K562 (cell line): Measurements from ENCODE around the gene ENDOG. TPM values are rescaled to one million over a fixed set of nuclear protein-coding genes. Genes with fewer than 3 reads are reported as not detected.
A peak's percentile ranks its signal among the peaks of the same experiment; 100 is the strongest.

Source experiments
- BCOR ChIP-seq: fragments of 450-650 bp; IDR thresholded peaks from 2 replicates; pipeline ENCODE4 v1.6.1; 2016
- CBX1 ChIP-seq: sonication (generic); IDR thresholded peaks from 2 replicates; pipeline ENCODE4 v1.6.1; 2016; ENCODE audit warnings: antibody characterized with exemption, low read depth, mild to moderate bottlenecking
- SAP30 ChIP-seq: fragments of 200-600 bp; sonication (generic); IDR thresholded peaks from 2 replicates; pipeline ENCODE4 v1.6.1; 2012; ENCODE audit warnings: borderline replicate concordance, low read depth, mild to moderate bottlenecking, moderate library complexity, low read length, control low read depth, inconsistent platforms; ENCODE audit not compliant: insufficient read depth, poor library complexity, severe bottlenecking
- SIN3A ChIP-seq, 2 experiments: fragments of 150-350 bp in 1 of 2; IDR thresholded peaks; 2 replicates each; pipeline ENCODE4 v1.6.1; 2011 to 2016; ENCODE audit warnings: borderline replicate concordance in 2 of 2, low read depth in 2 of 2, low read length in 2 of 2, mild to moderate bottlenecking in 2 of 2, moderate library complexity in 2 of 2; ENCODE audit not compliant: control insufficient read depth in 1 of 2
- SP1 ChIP-seq: sonication (generic); formaldehyde crosslinking; IDR thresholded peaks from 2 replicates; pipeline ENCODE4 v1.8.1; 2022; ENCODE audit warnings: mild to moderate bottlenecking, missing genetic modification reagents
- WHSC1 ChIP-seq: IDR thresholded peaks from one replicate; pipeline ENCODE4 v1.6.1; 2012; ENCODE audit warnings: low read length, control low read depth, inconsistent platforms
- ZBTB7A ChIP-seq: IDR thresholded peaks from 2 replicates; pipeline ENCODE4 v1.6.1; 2011; ENCODE audit warnings: low read depth, mild to moderate bottlenecking, low read length, moderate library complexity, borderline replicate concordance; ENCODE audit not compliant: control insufficient read depth
- polyA plus RNA-seq, 8 experiments: library from polyadenylated mRNA; depleted of rRNA in 4 of 8; stranded (reverse) in 5 of 8; unstranded in 3 of 8; fragments of >200 nt; fragmentation: Nextera tagmentation in 2 of 8; fragmentation: Illumina TruSeq in 1 of 8; extraction: Ambion mirVana in 2 of 8; extraction: Trizol in 1 of 8; gene quantifications; 2 replicates each; pipeline versions ENCODE4 v1.2.1 to v1.2.3, GENCODE V29; 2011 to 2014; ENCODE audit warnings: inconsistent platforms in 1 of 8, missing spikeins in 1 of 8
- total RNA-seq, 7 experiments: library from RNA; depleted of rRNA in 6 of 7; stranded (reverse); fragments of >200 nt in 6 of 7; fragmentation: Illumina TruSeq in 2 of 7; extraction: Trizol in 2 of 7; gene quantifications; 2 replicates each; pipeline versions ENCODE4 v1.2.1 to v1.2.3, GENCODE V29; 2011 to 2021; ENCODE audit warnings: low replicate concordance in 1 of 7
- TF ChIP-seq, protein P1 (sequence below): fragments of 250-450 bp; sonication (Bioruptor Pico); IDR thresholded peaks from 2 replicates; pipeline ENCODE4 v1.4.0; 2020
- TF ChIP-seq, protein P2 (sequence below): sonication (generic); formaldehyde crosslinking; IDR thresholded peaks from 2 replicates; pipeline ENCODE4 v1.8.0; 2023; ENCODE audit warnings: missing genetic modification reagents, mild to moderate bottlenecking, borderline replicate concordance

The ENDOG gene
- total and polyA plus RNA-seq, 9 of the 15 experiments (the other 6 are each of a cell fraction or from before 2014, with no cell fraction given): 1.2 to 91.0 (median 25.5) TPM

DNA sequence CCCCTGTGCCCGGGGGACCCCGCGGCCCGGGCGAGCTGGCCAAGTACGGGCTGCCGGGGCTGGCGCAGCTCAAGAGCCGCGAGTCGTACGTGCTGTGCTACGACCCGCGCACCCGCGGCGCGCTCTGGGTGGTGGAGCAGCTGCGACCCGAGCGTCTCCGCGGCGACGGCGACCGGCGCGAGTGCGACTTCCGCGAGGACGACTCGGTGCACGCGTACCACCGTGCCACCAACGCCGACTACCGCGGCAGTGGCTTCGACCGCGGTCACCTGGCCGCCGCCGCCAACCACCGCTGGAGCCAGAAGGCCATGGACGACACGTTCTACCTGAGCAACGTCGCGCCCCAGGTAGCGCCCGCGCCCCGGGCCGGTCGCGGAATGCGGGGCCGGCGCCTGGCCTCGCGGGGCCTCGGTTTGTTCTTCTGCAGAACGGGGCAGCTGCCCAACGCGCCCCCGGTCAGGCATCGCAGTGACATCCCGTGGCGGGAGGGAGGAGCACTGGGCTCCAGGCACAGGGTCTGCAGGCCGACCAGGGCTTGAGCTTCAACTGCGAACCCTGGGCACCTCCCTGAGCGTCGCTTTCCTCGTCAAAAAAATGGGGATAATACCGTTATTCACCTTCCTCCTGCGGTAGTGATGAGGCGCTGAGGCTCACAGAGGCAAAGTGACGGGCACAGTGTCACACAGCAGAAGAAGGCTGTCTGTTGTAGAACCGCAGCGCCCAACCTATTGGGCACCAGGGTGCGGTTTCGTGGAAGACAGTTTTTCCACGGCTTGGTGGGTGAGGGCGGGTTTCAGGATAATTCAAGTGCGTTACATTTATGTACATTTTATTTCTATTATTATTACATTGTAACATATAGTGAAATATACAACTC lies 777 bp downstream of the ENDOG start (continued):
- TF ChIP-seq, protein P1, sequence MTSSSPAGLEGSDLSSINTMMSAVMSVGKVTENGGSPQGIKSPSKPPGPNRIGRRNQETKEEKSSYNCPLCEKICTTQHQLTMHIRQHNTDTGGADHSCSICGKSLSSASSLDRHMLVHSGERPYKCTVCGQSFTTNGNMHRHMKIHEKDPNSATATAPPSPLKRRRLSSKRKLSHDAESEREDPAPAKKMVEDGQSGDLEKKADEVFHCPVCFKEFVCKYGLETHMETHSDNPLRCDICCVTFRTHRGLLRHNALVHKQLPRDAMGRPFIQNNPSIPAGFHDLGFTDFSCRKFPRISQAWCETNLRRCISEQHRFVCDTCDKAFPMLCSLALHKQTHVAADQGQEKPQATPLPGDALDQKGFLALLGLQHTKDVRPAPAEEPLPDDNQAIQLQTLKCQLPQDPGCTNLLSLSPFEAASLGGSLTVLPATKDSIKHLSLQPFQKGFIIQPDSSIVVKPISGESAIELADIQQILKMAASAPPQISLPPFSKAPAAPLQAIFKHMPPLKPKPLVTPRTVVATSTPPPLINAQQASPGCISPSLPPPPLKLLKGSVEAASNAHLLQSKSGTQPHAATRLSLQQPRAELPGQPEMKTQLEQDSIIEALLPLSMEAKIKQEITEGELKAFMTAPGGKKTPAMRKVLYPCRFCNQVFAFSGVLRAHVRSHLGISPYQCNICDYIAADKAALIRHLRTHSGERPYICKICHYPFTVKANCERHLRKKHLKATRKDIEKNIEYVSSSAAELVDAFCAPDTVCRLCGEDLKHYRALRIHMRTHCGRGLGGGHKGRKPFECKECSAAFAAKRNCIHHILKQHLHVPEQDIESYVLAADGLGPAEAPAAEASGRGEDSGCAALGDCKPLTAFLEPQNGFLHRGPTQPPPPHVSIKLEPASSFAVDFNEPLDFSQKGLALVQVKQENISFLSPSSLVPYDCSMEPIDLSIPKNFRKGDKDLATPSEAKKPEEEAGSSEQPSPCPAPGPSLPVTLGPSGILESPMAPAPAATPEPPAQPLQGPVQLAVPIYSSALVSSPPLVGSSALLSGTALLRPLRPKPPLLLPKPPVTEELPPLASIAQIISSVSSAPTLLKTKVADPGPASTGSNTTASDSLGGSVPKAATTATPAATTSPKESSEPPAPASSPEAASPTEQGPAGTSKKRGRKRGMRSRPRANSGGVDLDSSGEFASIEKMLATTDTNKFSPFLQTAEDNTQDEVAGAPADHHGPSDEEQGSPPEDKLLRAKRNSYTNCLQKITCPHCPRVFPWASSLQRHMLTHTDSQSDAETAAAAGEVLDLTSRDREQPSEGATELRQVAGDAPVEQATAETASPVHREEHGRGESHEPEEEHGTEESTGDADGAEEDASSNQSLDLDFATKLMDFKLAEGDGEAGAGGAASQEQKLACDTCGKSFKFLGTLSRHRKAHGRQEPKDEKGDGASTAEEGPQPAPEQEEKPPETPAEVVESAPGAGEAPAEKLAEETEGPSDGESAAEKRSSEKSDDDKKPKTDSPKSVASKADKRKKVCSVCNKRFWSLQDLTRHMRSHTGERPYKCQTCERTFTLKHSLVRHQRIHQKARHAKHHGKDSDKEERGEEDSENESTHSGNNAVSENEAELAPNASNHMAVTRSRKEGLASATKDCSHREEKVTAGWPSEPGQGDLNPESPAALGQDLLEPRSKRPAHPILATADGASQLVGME (CRISPR knock-in tag): peak; percentile 13; the same call in 1 of the 2 replicates
- TF ChIP-seq, protein P2, sequence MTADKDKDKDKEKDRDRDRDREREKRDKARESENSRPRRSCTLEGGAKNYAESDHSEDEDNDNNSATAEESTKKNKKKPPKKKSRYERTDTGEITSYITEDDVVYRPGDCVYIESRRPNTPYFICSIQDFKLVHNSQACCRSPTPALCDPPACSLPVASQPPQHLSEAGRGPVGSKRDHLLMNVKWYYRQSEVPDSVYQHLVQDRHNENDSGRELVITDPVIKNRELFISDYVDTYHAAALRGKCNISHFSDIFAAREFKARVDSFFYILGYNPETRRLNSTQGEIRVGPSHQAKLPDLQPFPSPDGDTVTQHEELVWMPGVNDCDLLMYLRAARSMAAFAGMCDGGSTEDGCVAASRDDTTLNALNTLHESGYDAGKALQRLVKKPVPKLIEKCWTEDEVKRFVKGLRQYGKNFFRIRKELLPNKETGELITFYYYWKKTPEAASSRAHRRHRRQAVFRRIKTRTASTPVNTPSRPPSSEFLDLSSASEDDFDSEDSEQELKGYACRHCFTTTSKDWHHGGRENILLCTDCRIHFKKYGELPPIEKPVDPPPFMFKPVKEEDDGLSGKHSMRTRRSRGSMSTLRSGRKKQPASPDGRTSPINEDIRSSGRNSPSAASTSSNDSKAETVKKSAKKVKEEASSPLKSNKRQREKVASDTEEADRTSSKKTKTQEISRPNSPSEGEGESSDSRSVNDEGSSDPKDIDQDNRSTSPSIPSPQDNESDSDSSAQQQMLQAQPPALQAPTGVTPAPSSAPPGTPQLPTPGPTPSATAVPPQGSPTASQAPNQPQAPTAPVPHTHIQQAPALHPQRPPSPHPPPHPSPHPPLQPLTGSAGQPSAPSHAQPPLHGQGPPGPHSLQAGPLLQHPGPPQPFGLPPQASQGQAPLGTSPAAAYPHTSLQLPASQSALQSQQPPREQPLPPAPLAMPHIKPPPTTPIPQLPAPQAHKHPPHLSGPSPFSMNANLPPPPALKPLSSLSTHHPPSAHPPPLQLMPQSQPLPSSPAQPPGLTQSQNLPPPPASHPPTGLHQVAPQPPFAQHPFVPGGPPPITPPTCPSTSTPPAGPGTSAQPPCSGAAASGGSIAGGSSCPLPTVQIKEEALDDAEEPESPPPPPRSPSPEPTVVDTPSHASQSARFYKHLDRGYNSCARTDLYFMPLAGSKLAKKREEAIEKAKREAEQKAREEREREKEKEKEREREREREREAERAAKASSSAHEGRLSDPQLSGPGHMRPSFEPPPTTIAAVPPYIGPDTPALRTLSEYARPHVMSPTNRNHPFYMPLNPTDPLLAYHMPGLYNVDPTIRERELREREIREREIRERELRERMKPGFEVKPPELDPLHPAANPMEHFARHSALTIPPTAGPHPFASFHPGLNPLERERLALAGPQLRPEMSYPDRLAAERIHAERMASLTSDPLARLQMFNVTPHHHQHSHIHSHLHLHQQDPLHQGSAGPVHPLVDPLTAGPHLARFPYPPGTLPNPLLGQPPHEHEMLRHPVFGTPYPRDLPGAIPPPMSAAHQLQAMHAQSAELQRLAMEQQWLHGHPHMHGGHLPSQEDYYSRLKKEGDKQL: no peak
- TF ChIP-seq CBX1 (0 out of 2 replicates have a peak, but pooled peaks have one; percentile 43), WHSC1 (no peak), ZBTB7A (peak; percentile 47; the same call in 1 of the 2 replicates), SP1 (CRISPR knock-in tag) (peak; percentile 44; the same call in 1 of the 2 replicates), SIN3A (IDR thresholded peaks at IDR 0.05; ENCODE audit: borderline replicate concordance in 2 of 2, control insufficient read depth in 1 of 2, low read depth in 2 of 2, low read length in 2 of 2) (peak in 1 of 2 experiments; percentile 32; a peak in 1 of 4 replicates), SAP30 (peak; percentile 86), BCOR (peak; percentile 13; the same call in 1 of the 2 replicates)
